ENCODE data around the gene USP32. TPM values are rescaled to one million over a fixed set of nuclear protein-coding genes. Genes with fewer than 3 reads are reported as not detected.

Gene USP32
- total RNA-seq, 8 experiments from 2014 or later = 29.3 to 187 (median 32.1) TPM

Other genes starting within 250 kb of the USP32 start
- 10 to 100 TPM in 1 of 8 experiments, 1 to 10 TPM in 2, under 1 TPM in 2, not detected in 3; 0.59 to 15.2 (median 3.5) TPM for gene CA4, start 242.2 kb downstream of the USP32 start, total RNA-seq
- gene CHCT1, start 30.4 kb upstream of the USP32 start, total RNA-seq = not detected
- 10 to 100 TPM; 21.7 to 68.1 (median 25.5) TPM for gene APPBP2, start 134.1 kb upstream of the USP32 start, total RNA-seq
- 10 to 100 TPM in 7 of 8 experiments, 1 to 10 TPM in 1; 7.3 to 26.1 (median 15.2) TPM for gene PPM1D, start 208.1 kb upstream of the USP32 start, total RNA-seq